Activated gamma-delta T cell treated with Interleukin-2 at 50 U/mL for 16 hours (primary cell): ENCODE results near the gene AHRR.
"Not testable (repeated sequence)": the region's sequence is repeated elsewhere in the genome, so short reads cannot be mapped to it uniquely, and the experiment has no call there.

ENCODE experiments used
- DNase-seq: peaks from one replicate; pipeline ENCODE4 v3.0.0-alpha.2; 2020

AHRR gene

DNA sequence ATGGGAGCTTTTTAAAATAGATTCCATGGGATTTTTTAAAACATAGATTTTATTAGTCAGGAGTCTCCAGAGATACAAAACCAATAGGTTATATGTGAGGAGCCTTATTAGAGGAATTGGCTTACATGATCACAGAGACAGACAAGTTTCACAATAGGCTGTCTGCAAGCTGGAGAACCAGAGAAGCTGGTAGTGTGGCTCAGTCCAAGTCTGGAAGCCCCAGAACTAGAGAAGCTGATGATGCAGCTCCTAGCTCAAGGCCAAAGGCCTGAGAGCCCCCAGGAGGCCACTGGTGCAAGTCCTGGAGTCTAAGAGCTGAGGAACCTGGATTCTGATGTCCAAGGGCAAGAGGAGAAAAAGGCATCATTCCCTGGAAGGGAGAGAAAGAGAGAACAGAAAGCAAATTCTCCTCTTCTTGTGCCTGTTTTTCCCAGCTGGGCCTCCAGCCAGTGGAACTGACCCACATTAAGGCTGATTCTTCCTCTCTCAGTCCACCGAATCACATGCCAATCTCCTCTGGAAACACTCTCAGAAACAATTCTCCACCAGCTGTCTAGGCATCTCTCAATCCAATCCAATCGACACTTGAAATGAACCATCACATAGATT is 59.3 kb downstream of the AHRR start:
- DNase-seq = no peak

- DNase-seq = no peak
These were observed 61.6 kb downstream of the AHRR start for GRCh38 chr5:383066-383465.

GRCh38 chr5:383621-384020 is 62.1 kb downstream of the AHRR start:
- DNase-seq = no peak

- not testable (repeated sequence) for DNase-seq
These were observed 63.1 kb downstream of the AHRR start for GRCh38 chr5:384576-384975.

- DNase-seq = no peak
These were observed 63.8 kb downstream of the AHRR start for GRCh38 chr5:385321-385720.

DNA sequence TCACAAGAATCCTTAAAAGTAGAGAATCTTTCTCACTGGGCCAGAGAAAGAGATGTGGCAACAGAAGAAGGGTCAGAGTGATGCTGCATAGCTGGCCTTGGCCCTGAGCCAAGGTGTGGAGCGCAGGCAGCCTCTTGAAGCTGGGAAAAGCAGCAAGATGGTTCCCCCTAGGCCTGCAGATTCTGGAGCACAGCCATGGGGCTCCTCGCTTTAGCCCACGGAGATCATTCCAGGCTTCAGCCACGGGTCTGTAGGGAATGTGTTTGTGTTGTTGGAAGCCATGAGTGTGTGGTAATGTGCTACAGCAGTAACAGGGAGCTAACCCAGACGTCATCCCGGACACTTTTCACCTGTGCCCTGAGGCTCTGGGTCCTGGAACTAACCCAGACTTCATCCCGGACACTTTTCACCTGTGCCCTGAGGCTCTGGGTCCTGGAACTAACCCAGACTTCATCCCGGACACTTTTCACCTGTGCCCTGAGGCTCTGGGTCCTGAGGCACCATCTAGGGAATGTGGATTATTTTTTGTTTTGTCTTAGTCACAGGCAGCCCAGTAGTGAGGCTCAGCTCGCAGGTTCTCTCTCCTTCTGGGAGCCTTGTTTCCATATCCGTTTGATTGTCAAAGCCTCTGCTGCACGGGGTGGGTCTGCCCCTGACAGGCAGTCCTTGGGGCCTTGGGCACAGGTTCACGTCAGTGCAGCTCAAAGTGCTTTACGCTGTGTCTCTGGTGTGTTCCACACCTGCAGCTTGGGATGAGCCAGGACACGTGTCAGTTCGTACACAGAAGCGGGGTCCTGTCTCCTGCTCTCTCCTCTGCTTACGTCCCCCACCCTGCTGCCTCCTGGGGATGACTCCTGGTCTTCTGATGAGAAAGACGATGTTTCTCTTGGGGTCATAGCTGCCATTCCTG is 65.2 kb downstream of the AHRR start:
- no peak for DNase-seq

DNA sequence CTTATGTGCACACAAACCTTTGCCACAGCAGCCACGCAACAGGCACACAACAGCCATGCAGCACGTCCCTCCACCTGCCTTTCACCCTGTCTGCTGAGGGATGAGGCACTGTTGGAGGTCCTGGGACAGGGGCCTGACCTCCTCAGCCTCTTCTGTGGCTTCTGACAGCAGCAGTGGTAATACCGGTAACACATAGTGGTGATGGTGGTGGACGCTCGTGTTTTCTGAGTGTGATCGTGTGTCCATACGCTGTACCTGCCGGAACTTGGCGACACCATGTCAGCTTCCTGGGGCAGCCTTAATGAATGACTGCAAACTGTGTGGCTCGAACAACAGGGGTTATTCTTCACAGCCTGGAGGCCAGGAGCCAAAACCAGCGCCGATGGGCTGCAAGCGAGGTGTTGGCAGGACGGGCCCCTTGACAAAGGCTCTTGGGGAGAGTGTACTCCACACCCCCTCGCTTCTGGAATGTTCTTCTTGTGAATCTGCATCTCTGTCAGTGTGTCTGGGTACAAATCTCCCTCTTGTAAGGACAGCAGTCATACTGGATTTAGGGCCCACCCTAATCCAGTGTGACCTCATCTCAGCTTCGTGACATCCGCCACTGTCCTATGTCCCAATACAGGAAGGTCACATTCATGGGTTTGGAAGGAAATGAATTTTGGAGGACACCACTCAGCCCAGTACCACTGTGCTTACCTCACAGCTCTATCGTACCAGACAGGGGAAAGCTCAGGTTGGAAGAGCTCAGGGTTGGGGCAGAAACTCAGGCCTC is 66.2 kb downstream of the AHRR start:
- no peak for DNase-seq

- DNase-seq = no peak
These were observed 67.0 kb downstream of the AHRR start for GRCh38 chr5:388266-389196.

DNA sequence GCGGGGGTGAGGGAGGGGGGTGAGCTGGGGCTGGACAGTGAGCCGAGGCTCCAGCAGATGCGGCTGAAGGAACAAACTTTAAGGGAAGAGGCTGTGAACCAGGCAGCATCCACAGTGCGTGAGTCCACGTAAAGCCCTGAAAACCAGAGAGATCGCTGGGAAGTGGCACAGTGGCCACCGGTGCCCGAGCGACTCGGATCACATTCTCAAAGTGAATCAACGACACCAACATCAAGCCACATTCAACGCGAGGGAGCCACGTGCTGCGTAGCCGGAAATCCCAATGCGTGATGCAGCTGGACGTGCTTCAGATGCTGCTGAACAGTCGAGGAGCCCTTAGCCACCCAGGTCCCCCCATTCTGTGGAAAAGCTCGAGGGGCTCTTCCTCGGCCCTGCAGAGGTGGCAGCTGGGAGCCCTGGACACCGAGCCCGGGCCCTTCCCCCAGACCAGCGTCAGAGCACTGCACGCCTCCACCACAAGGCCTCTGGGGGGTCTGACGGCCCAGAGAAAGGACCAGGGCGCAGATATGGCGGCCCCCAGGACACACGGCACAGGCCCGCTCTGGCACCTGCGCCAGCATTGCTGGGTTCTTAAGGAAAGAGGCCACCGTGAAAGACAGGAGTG is 67.8 kb downstream of the AHRR start:
- no peak for DNase-seq

DNA sequence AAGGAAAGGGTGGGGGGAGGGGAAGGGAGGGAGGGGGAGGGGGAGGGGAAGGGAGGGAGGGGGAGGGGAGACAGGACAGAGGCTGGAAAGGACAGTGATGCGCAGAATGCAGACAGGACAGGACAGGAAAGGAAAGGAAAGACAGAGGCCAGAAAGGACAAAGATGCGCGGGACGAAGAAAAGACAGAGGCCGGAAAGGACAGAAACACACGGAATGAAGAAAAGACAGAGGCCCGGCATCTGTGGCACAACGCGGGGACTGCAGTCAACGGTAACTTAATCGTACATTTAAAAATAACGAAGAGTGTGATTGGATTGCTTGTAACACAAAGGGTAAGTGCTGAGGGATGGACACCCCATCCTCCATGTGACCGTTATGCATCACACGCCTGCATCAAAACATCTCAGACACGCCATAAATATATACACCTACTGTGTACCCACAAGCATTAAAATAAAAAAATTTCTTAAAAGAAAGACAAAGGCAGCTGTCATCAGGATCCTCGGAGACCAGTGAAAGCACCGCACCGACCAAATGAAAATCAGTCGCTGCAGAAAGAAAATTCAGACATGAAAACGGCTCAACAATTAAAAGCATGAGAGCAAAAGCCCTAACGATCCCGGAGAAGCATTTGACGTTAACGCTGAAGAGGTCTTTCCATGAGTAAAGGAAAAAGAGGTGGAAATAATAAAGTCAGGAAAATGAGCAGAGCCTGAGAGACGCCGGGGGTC is 68.5 kb downstream of the AHRR start:
- no peak for DNase-seq

DNA sequence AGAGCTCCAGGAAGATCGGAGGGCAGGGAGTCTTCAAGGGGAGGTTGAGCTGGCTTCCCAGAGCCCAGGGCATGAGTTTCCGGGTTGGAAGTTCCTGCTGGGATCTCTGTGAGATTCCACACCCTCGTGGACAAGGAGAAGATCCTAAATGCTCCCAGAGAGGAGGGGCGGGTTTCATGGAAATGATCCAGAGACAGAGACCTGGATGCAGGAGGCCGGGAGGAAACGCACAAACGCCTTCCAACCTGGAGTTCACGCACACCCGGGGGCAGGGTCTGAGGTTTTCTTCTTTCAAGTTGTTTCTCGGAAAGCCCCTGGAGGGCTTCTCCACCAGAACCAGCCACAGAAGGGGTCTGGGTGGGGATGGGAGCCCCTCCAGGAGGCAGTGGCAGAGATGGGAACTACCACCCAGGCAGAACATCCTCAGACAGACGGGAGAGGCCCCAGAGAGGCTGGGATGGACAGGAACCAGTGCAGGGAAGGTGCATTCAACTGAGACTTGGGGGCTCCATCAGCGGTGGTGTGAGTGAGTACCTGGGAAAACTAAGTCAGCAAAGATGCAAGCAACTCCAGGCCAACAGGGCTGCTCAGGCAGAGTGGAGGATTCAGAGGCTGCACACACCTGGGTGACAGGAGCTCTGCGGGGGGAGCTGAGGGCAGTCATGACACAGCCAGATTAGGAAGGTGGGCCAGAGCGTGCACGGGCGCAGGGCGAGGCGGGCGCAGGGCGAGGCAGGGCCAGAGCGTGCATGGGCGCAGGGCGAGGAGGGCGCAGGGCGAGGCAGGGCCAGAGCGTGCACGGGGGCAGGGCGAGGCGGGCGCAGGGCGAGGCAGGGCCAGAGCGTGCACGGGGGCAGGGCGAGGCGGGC is 69.3 kb downstream of the AHRR start:
- DNase-seq = no peak

GRCh38 chr5:392431-392988 is 71.0 kb downstream of the AHRR start:
- DNase-seq = peak; percentile 56

- no peak for DNase-seq
These were observed 72.3 kb downstream of the AHRR start for GRCh38 chr5:393846-394275.

GRCh38 chr5:394671-395155 is 73.2 kb downstream of the AHRR start:
- no peak for DNase-seq

GRCh38 chr5:395156-395920 is 73.8 kb downstream of the AHRR start:
- no peak for DNase-seq

GRCh38 chr5:395921-396530 is 74.5 kb downstream of the AHRR start:
- DNase-seq = no peak

DNA sequence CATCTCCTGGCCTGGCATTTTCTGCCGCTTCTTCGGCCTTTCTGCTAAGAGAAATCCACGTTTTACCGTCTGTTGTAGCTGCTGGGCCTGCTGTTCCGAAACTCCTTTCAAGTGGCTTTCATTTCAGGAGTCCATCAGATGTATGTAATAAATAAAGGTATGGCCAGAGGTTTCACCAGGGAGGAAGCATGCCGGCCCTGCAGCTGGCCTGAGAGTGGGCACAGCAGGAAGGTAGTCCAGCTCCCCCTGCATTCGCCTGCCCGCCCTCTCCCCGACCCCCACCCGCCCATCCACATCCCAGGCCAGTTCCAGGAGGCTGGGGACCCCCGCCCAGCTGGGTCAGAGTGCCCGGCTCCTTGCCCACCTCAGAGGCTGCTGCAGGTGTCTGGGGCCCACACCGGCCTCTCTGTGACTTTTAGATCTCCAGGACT is 75.0 kb downstream of the AHRR start:
- no peak for DNase-seq

- DNase-seq = not testable (repeated sequence)
These were observed 76.6 kb downstream of the AHRR start for GRCh38 chr5:398141-398474.
